CD8-positive, alpha-beta memory T cell (primary cell): ENCODE measurements around the gene TCTN1. TPM values are rescaled to one million over a fixed set of nuclear protein-coding genes. Genes with fewer than 3 reads are reported as not detected.
"Not testable (repeated sequence)": the region's sequence is repeated elsewhere in the genome, so short reads cannot be mapped to it uniquely, and the experiment has no call there.

Experiments used
- CTCF ChIA-PET: fragments of 350-600 bp; sonication (Branson Sonifier 250); formaldehyde crosslinking; loops from one replicate; lab custom pipeline; 2021; ENCODE audit warnings: antibody characterized with exemption; lab: Charles Lee
- POLR2A ChIA-PET: fragments of 350-600 bp; sonication (Branson Sonifier 250); formaldehyde crosslinking; loops from one replicate; lab custom pipeline; 2021; ENCODE audit warnings: antibody characterized with exemption; lab: Charles Lee
- DNase-seq, 5 donors: peaks; one replicate each; pipeline versions ENCODE4 v3.0.0 to v3.0.0-alpha.2; 2020 to 2022; ENCODE audit warnings: mixed read lengths in 1 of 5
- H3K27ac ChIP-seq: one replicate; pipeline ENCODE4 v1.7.0; 2013; ENCODE audit warnings: low read depth, mild to moderate bottlenecking, low read length, moderate library complexity
- H3K27me3 ChIP-seq: 2 replicates; pipeline ENCODE4 v1.7.0; 2013; ENCODE audit warnings: low read length, mild to moderate bottlenecking; ENCODE audit not compliant: insufficient read depth, poor library complexity, severe bottlenecking
- H3K36me3 ChIP-seq: 2 replicates; pipeline ENCODE4 v1.7.0; 2013; ENCODE audit warnings: mild to moderate bottlenecking, low read length, moderate library complexity; ENCODE audit not compliant: insufficient read depth
- H3K4me1 ChIP-seq: 2 replicates; pipeline ENCODE4 v1.7.0; 2013; ENCODE audit warnings: mild to moderate bottlenecking, low read length, moderate library complexity; ENCODE audit not compliant: insufficient read depth
- H3K4me3 ChIP-seq: 2 replicates; pipeline ENCODE4 v1.7.0; 2013; ENCODE audit warnings: mild to moderate bottlenecking, low read length
- H3K9me3 ChIP-seq: 2 replicates; pipeline ENCODE4 v1.7.0; 2013; ENCODE audit warnings: mild to moderate bottlenecking, low read length
- H3K27ac Mint-ChIP-seq, 8 donors: one replicate each; pipeline ENCODE4 v1.8.0; 2020 to 2021; ENCODE audit warnings: mixed read lengths in 8 of 8, mild to moderate bottlenecking in 6 of 8, inconsistent platforms in 3 of 8, moderate library complexity in 3 of 8
- H3K27me3 Mint-ChIP-seq, 2 donors: one replicate each; pipeline ENCODE4 v1.8.0; 2020 to 2021; ENCODE audit warnings: mixed read lengths in 2 of 2, mild to moderate bottlenecking in 1 of 2, moderate library complexity in 1 of 2
- H3K36me3 Mint-ChIP-seq, 3 donors: one replicate each; pipeline ENCODE4 v1.8.0; 2020 to 2021; ENCODE audit warnings: mixed read lengths in 3 of 3, inconsistent platforms in 1 of 3, mild to moderate bottlenecking in 1 of 3
- H3K4me1 Mint-ChIP-seq, 3 donors: one replicate each; pipeline ENCODE4 v1.8.0; 2020 to 2021; ENCODE audit warnings: mixed read lengths in 3 of 3, inconsistent platforms in 1 of 3, mild to moderate bottlenecking in 1 of 3
- H3K4me3 Mint-ChIP-seq, 7 donors: one replicate each; pipeline ENCODE4 v1.8.0; 2020 to 2021; ENCODE audit warnings: mixed read lengths in 7 of 7, mild to moderate bottlenecking in 6 of 7, moderate library complexity in 4 of 7, inconsistent platforms in 2 of 7
- H3K9me3 Mint-ChIP-seq, 5 donors: one replicate each; pipeline ENCODE4 v1.8.0; 2020 to 2022; ENCODE audit warnings: mixed read lengths in 5 of 5, mild to moderate bottlenecking in 3 of 5, moderate library complexity in 2 of 5, inconsistent platforms in 1 of 5
- polyA plus RNA-seq: library from polyadenylated mRNA; unstranded; fragments of 300-500 nt; fragmentation: Illumina TruSeq; gene quantifications from one replicate; pipeline ENCODE4 v1.2.3, GENCODE V29; 2021
- total RNA-seq, 2 experiments: library from RNA; stranded (reverse); gene quantifications; one replicate each; pipeline ENCODE4 v1.2.3, GENCODE V29; 2021

TCTN1 gene
- total and polyA plus RNA-seq, 3 experiments from 2014 or later: 4.6 to 11.1 (median 9.8) TPM

DNA sequence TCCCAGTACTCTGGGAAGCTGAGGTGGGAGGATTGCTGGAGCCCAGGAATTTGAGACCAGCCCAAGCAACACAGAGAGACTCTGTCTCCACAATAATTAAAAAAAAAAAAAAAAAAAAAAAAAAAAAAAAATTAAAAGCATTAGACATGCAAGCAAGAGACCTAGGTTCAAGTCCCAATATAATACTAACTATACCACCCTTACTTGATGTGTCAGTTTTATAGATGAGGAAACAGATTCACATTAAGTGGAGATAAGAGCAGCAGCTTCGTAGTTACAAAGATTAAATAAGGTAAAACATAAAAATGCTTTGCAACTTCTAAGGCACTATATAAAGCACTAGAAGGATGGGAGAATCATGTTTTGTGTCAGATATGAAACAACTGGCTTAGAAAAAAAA lies 39.9 kb upstream of the TCTN1 start:
- Histone ChIP-seq H3K9me3 (peaks cover 11% of the 10 kb centered on the region), H3K36me3 (peaks cover 7% of the 10 kb centered on the region), H3K4me3 (no peak overlapping the region), H3K4me1 (peaks cover 43% of the 10 kb centered on the region), H3K27ac (no peak overlapping the region), H3K27me3 (no peaks in the 10 kb centered on the region)
- peaks cover 1 to 20% (median 18%) of the 10 kb centered on the region in 3 donors for H3K36me3 Mint-ChIP-seq
- ChIA-PET CTCF (interaction anchor here (0.7 to 1.4 kb wide), 2 partner anchors 12 to 132 kb away, joined by 5 read pairs; no protein-coding TSS in a partner anchor), POLR2A (interaction anchor here (0.6 kb wide), 1 partner anchor 112 kb away, joined by 3 read pairs; no protein-coding TSS in a partner anchor)
- peaks cover 49 to 69% (median 60%) of the 10 kb centered on the region in 3 donors for H3K4me1 Mint-ChIP-seq
- no peak for DNase-seq
- H3K9me3 Mint-ChIP-seq: peaks cover 8 to 21% (median 18%) of the 10 kb centered on the region in 5 donors
- H3K4me3 Mint-ChIP-seq: no peak overlapping the region
- H3K27ac Mint-ChIP-seq: no peak overlapping the region
- no peaks in the 10 kb centered on the region for H3K27me3 Mint-ChIP-seq

DNA sequence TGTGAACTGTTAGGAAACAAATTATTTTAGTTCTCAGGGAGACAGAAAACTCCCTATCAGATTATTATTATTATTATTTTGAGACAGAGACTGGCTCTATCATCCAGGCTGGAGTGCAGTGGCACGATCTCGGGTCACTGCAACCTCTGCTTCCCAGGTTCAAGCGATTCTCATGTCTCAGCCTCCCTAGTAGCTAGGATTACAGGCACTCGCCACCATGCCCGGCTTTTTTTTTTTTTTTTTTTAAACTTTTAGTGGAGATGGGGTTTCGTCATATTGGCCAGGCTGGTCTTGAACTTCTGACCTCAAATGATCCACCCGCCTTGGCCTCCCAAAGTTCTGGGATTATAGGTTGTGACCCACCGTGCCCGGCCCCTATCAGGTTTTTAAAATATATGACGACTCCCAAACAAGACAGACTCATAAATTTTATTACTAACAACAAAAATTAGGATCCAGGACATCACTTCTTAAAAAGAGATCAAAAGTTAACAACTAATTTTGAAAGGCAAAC lies 39.2 kb upstream of the TCTN1 start:
- Mint-ChIP-seq H3K9me3 (peaks cover 8 to 15% (median 13%) of the 10 kb centered on the region in 5 donors), H3K27ac (peak overlapping the region in 1 of 8 donors; percentile 81), H3K4me1 (peaks cover 53 to 70% (median 65%) of the 10 kb centered on the region in 3 donors), H3K36me3 (peaks cover 1 to 14% (median 13%) of the 10 kb centered on the region in 3 donors), H3K4me3 (peak overlapping the region in 1 of 7 donors; percentile 18)
- not testable (repeated sequence) for H3K36me3 ChIP-seq, H3K9me3 ChIP-seq, DNase-seq, H3K27me3 ChIP-seq, H3K27me3 Mint-ChIP-seq, H3K4me3 ChIP-seq, H3K27ac ChIP-seq
- peaks cover 51% of the 10 kb centered on the region for H3K4me1 ChIP-seq
- ChIA-PET POLR2A (interaction anchor here (0.6 to 1.3 kb wide), 2 partner anchors 12 to 113 kb away, joined by 3 to 4 read pairs; no protein-coding TSS in a partner anchor), CTCF (interaction anchor here (0.7 to 2.0 kb wide), 4 partner anchors 11 to 132 kb away, joined by 5 to 16 read pairs (median 6); no protein-coding TSS in a partner anchor)

DNA sequence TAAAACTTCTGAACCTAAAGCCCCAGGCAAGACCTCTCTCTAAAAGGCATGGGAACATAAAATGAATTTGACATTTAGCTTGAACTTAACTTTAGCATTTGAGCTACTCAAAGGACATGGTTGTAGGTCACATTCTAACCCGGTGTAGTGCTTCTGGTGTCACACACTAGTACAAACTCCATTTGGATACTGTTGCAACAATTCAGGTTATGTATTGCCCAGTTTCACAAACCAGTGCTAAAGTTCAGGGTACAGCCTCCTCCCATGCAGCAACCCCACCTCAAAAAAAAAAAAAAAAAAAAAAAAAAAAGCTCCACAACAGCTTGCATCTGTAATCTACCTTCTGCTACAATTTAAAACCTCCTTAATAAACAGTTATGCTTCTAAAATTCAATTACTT lies 38.6 kb upstream of the TCTN1 start:
- Histone ChIP-seq H3K9me3 (peaks cover 5% of the 10 kb centered on the region), H3K27ac (no peak overlapping the region), H3K27me3 (no peaks in the 10 kb centered on the region), H3K4me3 (no peak overlapping the region), H3K4me1 (peaks cover 56% of the 10 kb centered on the region), H3K36me3 (peaks cover 7% of the 10 kb centered on the region)
- Mint-ChIP-seq H3K9me3 (peaks cover 8 to 13% (median 12%) of the 10 kb centered on the region in 5 donors), H3K36me3 (peaks cover 1 to 12% (median 11%) of the 10 kb centered on the region in 3 donors), H3K27ac (peak overlapping the region in 4 of 8 donors; percentile 41 to 92 (median 71)), H3K4me3 (peak overlapping the region in 3 of 7 donors; percentile 18 to 61 (median 43)), H3K27me3 (no peaks in the 10 kb centered on the region), H3K4me1 (peaks cover 58 to 74% (median 69%) of the 10 kb centered on the region in 3 donors)
- POLR2A ChIA-PET: interaction anchor here (0.6 to 1.3 kb wide), 5 partner anchors 12 to 167 kb away, joined by 3 to 4 read pairs (median 4); no protein-coding TSS in a partner anchor
- CTCF ChIA-PET: interaction anchor here (1.1 to 2.0 kb wide), 6 partner anchors 11 to 26 kb away, joined by 3 to 16 read pairs (median 4); no protein-coding TSS in a partner anchor
- no peak for DNase-seq

DNA sequence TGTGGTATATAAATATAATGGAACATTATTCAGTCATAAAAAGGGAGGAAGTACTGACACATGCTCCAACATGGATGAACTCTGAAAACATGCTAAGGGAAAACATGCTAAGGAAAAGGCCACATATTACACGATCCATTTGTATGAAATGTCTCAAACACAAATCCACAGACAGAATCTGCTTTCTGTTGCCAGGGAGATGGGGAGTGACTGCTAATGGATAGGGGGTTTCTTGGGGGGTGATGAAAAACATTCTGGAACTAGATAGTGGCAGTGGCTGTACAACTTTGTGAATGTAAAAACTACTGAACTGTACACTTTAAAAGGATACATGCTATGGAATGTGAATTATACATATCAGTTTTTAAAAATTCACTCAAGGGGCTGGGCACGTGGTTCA lies 37.4 kb upstream of the TCTN1 start:
- Mint-ChIP-seq H3K27ac (peak overlapping the region in 7 of 8 donors; percentile 9 to 92 (median 78)), H3K9me3 (peaks cover 5 to 8% (median 7%) of the 10 kb centered on the region in 5 donors), H3K4me1 (peaks cover 70 to 86% (median 81%) of the 10 kb centered on the region in 3 donors), H3K36me3 (peaks cover 1 to 11% (median 10%) of the 10 kb centered on the region in 3 donors), H3K27me3 (no peaks in the 10 kb centered on the region), H3K4me3 (peak overlapping the region in 5 of 7 donors; percentile 16 to 68 (median 43))
- H3K4me1 ChIP-seq: peaks cover 67% of the 10 kb centered on the region
- no peaks in the 10 kb centered on the region for H3K27me3 ChIP-seq
- H3K27ac ChIP-seq: no peak overlapping the region
- ChIA-PET CTCF (interaction anchor here (1.1 to 2.2 kb wide), 5 partner anchors 9 to 27 kb away, joined by 3 to 16 read pairs (median 7); no protein-coding TSS in a partner anchor), POLR2A (no interaction called here)
- H3K4me3 ChIP-seq: no peak overlapping the region
- H3K9me3 ChIP-seq: peaks cover 4% of the 10 kb centered on the region
- no peak for DNase-seq
- peaks cover 7% of the 10 kb centered on the region for H3K36me3 ChIP-seq

DNA sequence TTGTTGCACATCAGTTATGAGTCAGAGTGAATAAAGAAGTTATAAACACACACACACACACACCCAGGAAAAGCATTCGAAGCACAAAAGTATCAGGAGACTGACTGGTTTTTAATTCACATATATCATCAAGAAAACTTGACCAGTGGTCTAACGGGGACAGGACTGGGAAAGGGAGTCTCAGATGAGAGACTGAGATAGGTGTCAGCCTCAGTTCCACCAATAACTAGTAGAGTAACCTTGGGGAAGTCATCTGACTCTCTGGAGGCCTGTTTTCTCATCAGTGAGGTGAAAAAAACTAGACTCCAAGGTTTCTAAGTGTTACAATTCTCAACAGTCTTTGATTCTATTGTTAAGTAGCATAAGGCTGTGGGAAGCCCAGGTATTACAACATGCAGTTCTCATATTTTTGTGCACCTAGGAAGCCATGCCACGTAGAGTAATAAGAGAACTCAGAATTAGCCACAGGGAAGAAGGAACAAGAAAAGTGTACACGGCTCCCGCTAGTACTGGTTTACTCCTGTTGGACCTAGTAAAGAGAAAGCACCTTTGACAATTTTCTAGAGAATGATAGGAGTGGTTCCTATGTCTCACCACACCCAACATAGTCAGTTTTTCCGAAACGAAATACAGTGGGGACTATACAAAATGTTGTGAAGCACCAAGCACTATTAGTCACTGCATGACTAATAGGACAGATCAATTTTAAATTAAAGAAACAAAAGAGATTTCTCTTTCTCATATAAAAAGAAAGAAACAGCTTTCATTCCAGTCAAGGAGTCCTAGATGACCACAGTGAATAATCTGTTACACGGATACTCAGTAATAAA lies 35.9 kb upstream of the TCTN1 start:
- CTCF ChIA-PET: interaction anchor here (0.7 to 2.5 kb wide), 4 partner anchors 11 to 150 kb away, joined by 3 to 8 read pairs (median 6); partner anchors contain the start of gene FAM216A
- DNase-seq: peak in 4 of 5 donors; percentile 5 to 65 (median 30)
- no peaks in the 10 kb centered on the region for H3K9me3 Mint-ChIP-seq
- peak overlapping the region; percentile 55 to 96 (median 92) for H3K27ac Mint-ChIP-seq
- H3K36me3 Mint-ChIP-seq: peaks cover 0 to 13% (median 0%) of the 10 kb centered on the region in 3 donors
- peak overlapping the region; percentile 69 for H3K27ac ChIP-seq
- H3K4me3 Mint-ChIP-seq: peak overlapping the region; percentile 77 to 96 (median 95)
- no peaks in the 10 kb centered on the region for H3K9me3 ChIP-seq
- H3K36me3 ChIP-seq: no peaks in the 10 kb centered on the region
- H3K27me3 Mint-ChIP-seq: no peaks in the 10 kb centered on the region
- no peaks in the 10 kb centered on the region for H3K27me3 ChIP-seq
- H3K4me1 ChIP-seq: peaks cover 71% of the 10 kb centered on the region
- POLR2A ChIA-PET: interaction anchor here (0.6 to 0.9 kb wide), 3 partner anchors 15 to 18 kb away, joined by 3 to 5 read pairs (median 5); no protein-coding TSS in a partner anchor
- H3K4me1 Mint-ChIP-seq: peaks cover 74 to 81% (median 81%) of the 10 kb centered on the region in 3 donors
- peak overlapping the region; percentile 23 for H3K4me3 ChIP-seq

DNA sequence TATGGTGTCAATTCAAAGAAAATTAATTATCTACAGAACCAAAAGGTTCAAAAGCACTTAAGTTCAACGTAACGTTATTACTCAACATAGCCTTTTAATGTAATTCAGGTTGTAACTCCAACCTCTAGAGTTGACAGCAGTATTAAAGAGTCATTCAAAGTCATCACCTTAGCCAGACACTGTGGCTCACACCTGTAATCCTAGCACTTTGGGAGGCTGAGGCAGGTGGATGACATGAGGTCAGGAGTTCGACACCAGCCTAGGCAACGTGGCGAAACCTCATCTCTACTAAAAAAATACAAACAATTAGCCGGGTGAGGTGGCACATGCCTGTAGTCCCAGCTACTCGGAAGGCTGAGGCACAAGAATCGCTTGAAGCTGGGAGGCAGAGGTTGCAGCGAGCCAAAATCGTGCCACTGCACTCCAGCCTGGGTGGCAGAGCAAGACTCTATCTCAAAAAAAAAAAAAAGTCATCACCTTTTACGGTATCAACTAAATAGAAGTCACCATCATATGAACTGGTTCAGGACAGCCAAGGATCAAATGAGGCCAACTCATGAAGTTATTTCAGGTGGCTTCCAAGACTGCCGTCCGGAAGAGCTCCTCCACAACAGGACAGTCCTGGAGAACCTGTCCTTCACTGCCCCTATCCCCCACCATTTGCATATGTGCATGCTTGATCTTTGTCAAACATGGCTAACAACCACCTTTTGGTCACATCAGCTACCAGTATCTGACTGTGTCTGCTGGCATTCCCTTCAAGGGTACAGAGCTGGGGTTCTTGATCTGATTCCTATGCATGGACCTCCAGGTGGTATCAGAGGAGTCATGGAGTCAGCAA lies 35.0 kb upstream of the TCTN1 start:
- Histone ChIP-seq H3K4me3 (peak overlapping the region; percentile 23), H3K27ac (peak overlapping the region; percentile 69), H3K9me3 (no peaks in the 10 kb centered on the region), H3K4me1 (peaks cover 78% of the 10 kb centered on the region), H3K27me3 (no peaks in the 10 kb centered on the region), H3K36me3 (no peaks in the 10 kb centered on the region)
- POLR2A ChIA-PET: interaction anchor here (0.6 to 1.0 kb wide), 4 partner anchors 15 to 77 kb away, joined by 5 to 6 read pairs (median 5); partner anchors contain the start of genes RAD9B and VPS29
- H3K27ac Mint-ChIP-seq: peak overlapping the region; percentile 55 to 96 (median 88)
- no peaks in the 10 kb centered on the region for H3K9me3 Mint-ChIP-seq
- peaks cover 0 to 15% (median 0%) of the 10 kb centered on the region in 3 donors for H3K36me3 Mint-ChIP-seq
- H3K4me1 Mint-ChIP-seq: peaks cover 77 to 84% (median 84%) of the 10 kb centered on the region in 3 donors
- H3K27me3 Mint-ChIP-seq: no peaks in the 10 kb centered on the region
- H3K4me3 Mint-ChIP-seq: peak overlapping the region; percentile 77 to 96 (median 95)
- peak in 1 of 5 donors; percentile 51 for DNase-seq
- CTCF ChIA-PET: interaction anchor here (1.6 to 2.5 kb wide), 2 partner anchors 23 to 110 kb away, joined by 6 read pairs; partner anchors contain the start of gene FAM216A
